H1 (cell line): ENCODE results near the gene ENDOD1. TPM values are rescaled to one million over a fixed set of nuclear protein-coding genes. Genes with fewer than 3 reads are reported as not detected.

Experiments used
- CTCF ChIP-seq, 3 experiments: IDR thresholded peaks; 1 replicate in 2 of 3; 2 replicates in 1 of 3; pipeline versions ENCODE4 v1.5.1 to v1.6.1; 2011; ENCODE audit warnings: low read length in 3 of 3, mild to moderate bottlenecking in 3 of 3, inconsistent platforms in 2 of 3, low read depth in 1 of 3, moderate library complexity in 1 of 3; ENCODE audit not compliant: insufficient read depth in 1 of 3; ENCODE audit errors: control extremely low read depth in 1 of 3
- KDM5A ChIP-seq: fragments of 200-600 bp; IDR thresholded peaks from 2 replicates; pipeline ENCODE4 v1.7.1; 2012; ENCODE audit warnings: mild to moderate bottlenecking, low read length, inconsistent platforms, mixed read lengths
- NANOG ChIP-seq: IDR thresholded peaks from 2 replicates; pipeline ENCODE4 v1.6.1; 2011; ENCODE audit warnings: low read length, low read depth, mild to moderate bottlenecking, inconsistent platforms; ENCODE audit not compliant: insufficient read depth, poor library complexity, severe bottlenecking
- POLR2AphosphoS5 ChIP-seq: IDR thresholded peaks from 2 replicates; pipeline ENCODE4 v1.6.1; 2011; ENCODE audit warnings: low read depth, low read length
- RFX5 ChIP-seq: IDR thresholded peaks from 2 replicates; pipeline ENCODE4 v1.6.1; 2011; ENCODE audit warnings: low read depth, low read length, improper control_type of control experiment, borderline replicate concordance
- TAF1 ChIP-seq: IDR thresholded peaks from 2 replicates; pipeline ENCODE4 v1.6.1; 2011; ENCODE audit warnings: mild to moderate bottlenecking, low read depth, low read length
- polyA plus RNA-seq, 7 experiments: library from polyadenylated mRNA; depleted of rRNA in 3 of 7; stranded (reverse) in 5 of 7; unstranded in 2 of 7; fragments of >200 nt in 5 of 7; fragments of 200-250 nt in 2 of 7; gene quantifications; 1 replicate in 5 of 7; 2 replicates in 1 of 7; 4 replicates in 1 of 7; pipeline versions ENCODE4 v1.2.1 to v1.2.3, GENCODE V29; 2011 to 2013; ENCODE audit warnings: missing spikeins in 2 of 7, mixed read lengths in 2 of 7
- total RNA-seq: library from RNA; stranded (reverse); fragmentation: NEBNext Ultra II Directional; extraction: Animal tissue kit (Norgen Biotek cat#: 25700); gene quantifications from 2 replicates; pipeline ENCODE4 v1.2.1, GENCODE V29; 2021

ENDOD1 gene
- total and polyA plus RNA-seq, 2 of the 8 experiments (the other 6 are each of a cell fraction or from before 2014, with no cell fraction given) = 1.2 to 2.5 TPM

- no peak for TF ChIP-seq KDM5A
- no peak for TF ChIP-seq CTCF (IDR thresholded peaks at IDR 0.05; ENCODE audit: control extremely low read depth in 1 of 3, insufficient read depth in 1 of 3, low read depth in 1 of 3, low read length in 3 of 3)
- TF ChIP-seq RFX5 = no peak
- no peak for TF ChIP-seq TAF1
- TF ChIP-seq POLR2AphosphoS5 = no peak
- TF ChIP-seq NANOG = no peak
These were observed 11.1 kb upstream of the ENDOD1 start (continued) for GRCh38 chr11:95078526-95078925.
